ENCODE results near the gene NCOR1.
"Not testable (repeated sequence)": the region's sequence is repeated elsewhere in the genome, so short reads cannot be mapped to it uniquely, and the experiment has no call there.

NCOR1 gene

GRCh38 chr17:16215002-16215272 is 397 bp downstream of the NCOR1 start:
- no peak for DNase-seq (ENCODE audit: low read depth in 2 of 2)

- DNase-seq (ENCODE audit: low read depth in 2 of 2) = no peak
Measured at GRCh38 chr17:16214190-16215001, 938 bp downstream of the NCOR1 start.

GRCh38 chr17:16212793-16213192 is 2.5 kb downstream of the NCOR1 start:
- DNase-seq (ENCODE audit: low read depth in 2 of 2) = no peak

GRCh38 chr17:16211590-16211989 is 3.7 kb downstream of the NCOR1 start:
- DNase-seq (ENCODE audit: low read depth in 2 of 2) = no peak

- DNase-seq (ENCODE audit: low read depth in 2 of 2) = not testable (repeated sequence)
Measured at GRCh38 chr17:16204763-16205162, 10.6 kb downstream of the NCOR1 start.

- not testable (repeated sequence) for DNase-seq (ENCODE audit: low read depth in 2 of 2)
Measured at GRCh38 chr17:16202554-16203500, 12.5 kb downstream of the NCOR1 start.

GRCh38 chr17:16201693-16202131 is 13.6 kb downstream of the NCOR1 start:
- not testable (repeated sequence) for DNase-seq (ENCODE audit: low read depth in 2 of 2)

- no peak for DNase-seq (ENCODE audit: low read depth in 2 of 2)
Measured at GRCh38 chr17:16199093-16199492, 16.2 kb downstream of the NCOR1 start.

- no peak for DNase-seq (ENCODE audit: low read depth in 2 of 2)
Measured at GRCh38 chr17:16197276-16197675, 18.1 kb downstream of the NCOR1 start.

GRCh38 chr17:16194307-16194835 is 21.0 kb downstream of the NCOR1 start:
- DNase-seq (ENCODE audit: low read depth in 2 of 2) = not testable (repeated sequence)

- no peak for DNase-seq (ENCODE audit: low read depth in 2 of 2)
Measured at GRCh38 chr17:16191604-16192003, 23.7 kb downstream of the NCOR1 start.

GRCh38 chr17:16190703-16191360 is 24.5 kb downstream of the NCOR1 start:
- DNase-seq (ENCODE audit: low read depth in 2 of 2) = no peak

- DNase-seq (ENCODE audit: low read depth in 2 of 2) = no peak
Measured at GRCh38 chr17:16189791-16190348, 25.5 kb downstream of the NCOR1 start.

GRCh38 chr17:16187642-16188041 is 27.7 kb downstream of the NCOR1 start:
- no peak for DNase-seq (ENCODE audit: low read depth in 2 of 2)

- DNase-seq (ENCODE audit: low read depth in 2 of 2) = no peak
Measured at GRCh38 chr17:16181581-16181980, 33.8 kb downstream of the NCOR1 start.

GRCh38 chr17:16178836-16179235 is 36.5 kb downstream of the NCOR1 start:
- DNase-seq (ENCODE audit: low read depth in 2 of 2) = no peak

- no peak for DNase-seq (ENCODE audit: low read depth in 2 of 2)
Measured at GRCh38 chr17:16171613-16172012, 43.7 kb downstream of the NCOR1 start.

- DNase-seq (ENCODE audit: low read depth in 2 of 2) = not testable (repeated sequence)
Measured at GRCh38 chr17:16166766-16167165, 48.6 kb downstream of the NCOR1 start.

- DNase-seq (ENCODE audit: low read depth in 2 of 2) = no peak
Measured at GRCh38 chr17:16158714-16159113, 56.6 kb downstream of the NCOR1 start.

- no peak for DNase-seq (ENCODE audit: low read depth in 2 of 2)
Measured at GRCh38 chr17:16155536-16155935, 59.8 kb downstream of the NCOR1 start.

- not testable (repeated sequence) for DNase-seq (ENCODE audit: low read depth in 2 of 2)
Measured at GRCh38 chr17:16152326-16152725, 63.0 kb downstream of the NCOR1 start.
